HEK293 (cell line): ENCODE data around the gene GJA1.
"Not testable (repeated sequence)": the region's sequence is repeated elsewhere in the genome, so short reads cannot be mapped to it uniquely, and the experiment has no call there.

ENCODE experiments used
- CTCF ChIA-PET: fragments of 350-600 bp; formaldehyde crosslinking; extraction: SDS; loops from one replicate; lab custom pipeline; 2021; ENCODE audit warnings: antibody characterized with exemption; lab: Yijun Ruan, JAX
- POLR2A ChIA-PET: fragments of 300-600 bp; formaldehyde crosslinking; extraction: SDS; loops from one replicate; lab custom pipeline; 2020; ENCODE audit warnings: antibody characterized with exemption, inconsistent platforms; lab: Yijun Ruan, JAX
- H3K27ac ChIP-seq: fragments of 200-500 bp; sonication (Bioruptor generic); 2 replicates; pipeline ENCODE4 v1.5.1; 2014; ENCODE audit warnings: low read depth, low read length, control low read depth, inconsistent platforms; ENCODE audit errors: extremely low read depth
- H3K36me3 ChIP-seq, 2 experiments: fragments of 200-500 bp in 1 of 2; sonication (Bioruptor generic) in 1 of 2; 1 replicate in 1 of 2; 2 replicates in 1 of 2; pipeline ENCODE4 v1.5.1; 2014 to 2017; ENCODE audit warnings: inconsistent platforms in 2 of 2, low read length in 2 of 2; ENCODE audit not compliant: control insufficient read depth in 2 of 2, insufficient read depth in 1 of 2
- H3K4me1 ChIP-seq: fragments of 200-500 bp; sonication (Bioruptor generic); 2 replicates; pipeline ENCODE4 v1.5.1; 2014; ENCODE audit warnings: mild to moderate bottlenecking, low read length, inconsistent platforms; ENCODE audit not compliant: control insufficient read depth, insufficient read depth
- H3K4me3 ChIP-seq: 2 replicates; pipeline ENCODE4 v1.5.1; 2011; ENCODE audit warnings: low read depth, mild to moderate bottlenecking, control low read depth, low read length, moderate library complexity
- H3K9me3 ChIP-seq: fragments of 200-500 bp; sonication (Bioruptor generic); 2 replicates; pipeline ENCODE4 v1.5.1; 2014; ENCODE audit warnings: low read depth, low read length, inconsistent platforms; ENCODE audit not compliant: control insufficient read depth, insufficient read depth
- EGR2 ChIP-seq: fragments of 450-650 bp; formaldehyde crosslinking; IDR thresholded peaks from 2 replicates; pipeline ENCODE4 v1.5.1; 2016; ENCODE audit warnings: low read depth, missing biosample characterization, missing genetic modification characterization
- GLIS2 ChIP-seq: fragments of 450-650 bp; formaldehyde crosslinking; IDR thresholded peaks from 2 replicates; pipeline ENCODE4 v1.5.1; 2016; ENCODE audit warnings: missing biosample characterization, missing genetic modification characterization
- PRDM6 ChIP-seq: fragments of 450-650 bp; formaldehyde crosslinking; IDR thresholded peaks from 2 replicates; pipeline ENCODE4 v1.5.1; 2017; ENCODE audit warnings: missing biosample characterization, missing genetic modification characterization
- SP3 ChIP-seq: fragments of 450-650 bp; formaldehyde crosslinking; IDR thresholded peaks from 2 replicates; pipeline ENCODE4 v1.5.1; 2016; ENCODE audit warnings: missing biosample characterization, missing genetic modification characterization
- ZBTB1 ChIP-seq: fragments of 450-650 bp; formaldehyde crosslinking; IDR thresholded peaks from 2 replicates; pipeline ENCODE4 v1.5.1; 2016; ENCODE audit warnings: missing biosample characterization, missing genetic modification characterization
- ZBTB17 ChIP-seq: fragments of 450-650 bp; formaldehyde crosslinking; IDR thresholded peaks from 2 replicates; pipeline ENCODE4 v1.5.1; 2016; ENCODE audit warnings: missing biosample characterization, missing genetic modification characterization
- ZBTB21 ChIP-seq: fragments of 450-650 bp; formaldehyde crosslinking; IDR thresholded peaks from 2 replicates; pipeline ENCODE4 v1.5.1; 2017; ENCODE audit warnings: missing biosample characterization, missing genetic modification characterization
- ZFHX2 ChIP-seq: fragments of 450-650 bp; formaldehyde crosslinking; conservative IDR thresholded peaks from 2 replicates; pipeline ENCODE4 v1.5.1; 2016; ENCODE audit warnings: missing biosample characterization, missing genetic modification characterization
- ZNF214 ChIP-seq: fragments of 450-650 bp; formaldehyde crosslinking; IDR thresholded peaks from 2 replicates; pipeline ENCODE4 v1.5.1; 2017; ENCODE audit warnings: missing biosample characterization, mild to moderate bottlenecking, missing genetic modification characterization, borderline replicate concordance
- ZNF266 ChIP-seq: fragments of 450-650 bp; formaldehyde crosslinking; IDR thresholded peaks from 2 replicates; pipeline ENCODE4 v1.5.1; 2016; ENCODE audit warnings: missing biosample characterization, missing genetic modification characterization, low read depth
- ZNF404 ChIP-seq: fragments of 450-650 bp; formaldehyde crosslinking; IDR thresholded peaks from 2 replicates; pipeline ENCODE4 v1.5.1; 2017; ENCODE audit warnings: missing biosample characterization, missing genetic modification characterization
- ZNF416 ChIP-seq: fragments of 450-650 bp; formaldehyde crosslinking; IDR thresholded peaks from 2 replicates; pipeline ENCODE4 v1.5.1; 2016; ENCODE audit warnings: missing biosample characterization, missing genetic modification characterization
- ZNF555 ChIP-seq: fragments of 450-650 bp; formaldehyde crosslinking; conservative IDR thresholded peaks from 2 replicates; pipeline ENCODE4 v1.5.1; 2017; ENCODE audit warnings: missing biosample characterization, mild to moderate bottlenecking, missing genetic modification characterization, inconsistent platforms
- ZNF596 ChIP-seq: fragments of 450-650 bp; IDR thresholded peaks from 2 replicates; pipeline ENCODE4 v1.5.0; 2018; ENCODE audit warnings: missing biosample characterization, mild to moderate bottlenecking, missing genetic modification characterization, moderate library complexity
- ZNF629 ChIP-seq: fragments of 450-650 bp; formaldehyde crosslinking; IDR thresholded peaks from 2 replicates; pipeline ENCODE4 v1.5.1; 2017; ENCODE audit warnings: missing biosample characterization, missing genetic modification characterization
- TF ChIP-seq, protein P1 (sequence below): fragments of 450-650 bp; formaldehyde crosslinking; conservative IDR thresholded peaks from 2 replicates; pipeline ENCODE4 v1.5.1; 2016; ENCODE audit warnings: low read depth, missing biosample characterization, missing genetic modification characterization

The GJA1 gene

GRCh38 chr6:121442576-121442975 lies 7.1 kb downstream of the GJA1 start:
- peaks cover 3% of the 10 kb centered on the region; the same call in 1 of the 2 replicates for H3K4me1 ChIP-seq
- no peaks in the 10 kb centered on the region for H3K9me3 ChIP-seq
- H3K4me3 ChIP-seq, result no peak overlapping the region
- ChIA-PET POLR2A (no interaction called here), CTCF (interaction anchor here (1.0 kb wide), 1 partner anchor 56 kb away, joined by 3 read pairs; no protein-coding TSS in a partner anchor)
- H3K36me3 ChIP-seq, result peaks cover 0 to 14% of the 10 kb centered on the region in 2 experiments; a peak in 2 of 3 replicates
- TF ChIP-seq, protein P1, sequence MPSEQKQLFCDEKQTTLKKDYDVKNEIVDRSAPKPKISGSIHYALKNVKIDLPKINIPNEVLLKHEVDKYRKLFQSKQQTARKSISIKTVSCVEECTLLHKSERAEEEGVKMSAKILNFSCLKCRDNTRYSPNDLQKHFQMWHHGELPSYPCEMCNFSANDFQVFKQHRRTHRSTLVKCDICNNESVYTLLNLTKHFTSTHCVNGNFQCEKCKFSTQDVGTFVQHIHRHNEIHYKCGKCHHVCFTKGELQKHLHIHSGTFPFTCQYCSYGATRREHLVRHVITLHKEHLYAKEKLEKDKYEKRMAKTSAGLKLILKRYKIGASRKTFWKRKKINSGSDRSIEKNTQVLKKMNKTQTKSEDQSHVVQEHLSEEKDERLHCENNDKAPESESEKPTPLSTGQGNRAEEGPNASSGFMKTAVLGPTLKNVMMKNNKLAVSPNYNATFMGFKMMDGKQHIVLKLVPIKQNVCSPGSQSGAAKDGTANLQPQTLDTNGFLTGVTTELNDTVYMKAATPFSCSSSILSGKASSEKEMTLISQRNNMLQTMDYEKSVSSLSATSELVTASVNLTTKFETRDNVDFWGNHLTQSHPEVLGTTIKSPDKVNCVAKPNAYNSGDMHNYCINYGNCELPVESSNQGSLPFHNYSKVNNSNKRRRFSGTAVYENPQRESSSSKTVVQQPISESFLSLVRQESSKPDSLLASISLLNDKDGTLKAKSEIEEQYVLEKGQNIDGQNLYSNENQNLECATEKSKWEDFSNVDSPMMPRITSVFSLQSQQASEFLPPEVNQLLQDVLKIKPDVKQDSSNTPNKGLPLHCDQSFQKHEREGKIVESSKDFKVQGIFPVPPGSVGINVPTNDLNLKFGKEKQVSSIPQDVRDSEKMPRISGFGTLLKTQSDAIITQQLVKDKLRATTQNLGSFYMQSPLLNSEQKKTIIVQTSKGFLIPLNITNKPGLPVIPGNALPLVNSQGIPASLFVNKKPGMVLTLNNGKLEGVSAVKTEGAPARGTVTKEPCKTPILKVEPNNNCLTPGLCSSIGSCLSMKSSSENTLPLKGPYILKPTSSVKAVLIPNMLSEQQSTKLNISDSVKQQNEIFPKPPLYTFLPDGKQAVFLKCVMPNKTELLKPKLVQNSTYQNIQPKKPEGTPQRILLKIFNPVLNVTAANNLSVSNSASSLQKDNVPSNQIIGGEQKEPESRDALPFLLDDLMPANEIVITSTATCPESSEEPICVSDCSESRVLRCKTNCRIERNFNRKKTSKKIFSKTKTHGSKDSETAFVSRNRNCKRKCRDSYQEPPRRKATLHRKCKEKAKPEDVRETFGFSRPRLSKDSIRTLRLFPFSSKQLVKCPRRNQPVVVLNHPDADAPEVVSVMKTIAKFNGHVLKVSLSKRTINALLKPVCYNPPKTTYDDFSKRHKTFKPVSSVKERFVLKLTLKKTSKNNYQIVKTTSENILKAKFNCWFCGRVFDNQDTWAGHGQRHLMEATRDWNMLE (tag by site-specific recombination), result no peak
- TF ChIP-seq ZNF214 (tag by site-specific recombination) (no peak), ZNF266 (no peak), PRDM6 (tag by site-specific recombination) (no peak), SP3 (tag by site-specific recombination) (no peak), GLIS2 (tag by site-specific recombination) (no peak), ZNF596 (tag by site-specific recombination) (no peak), ZNF555 (tag by site-specific recombination) (no peak), ZNF416 (no peak), ZBTB1 (tag by site-specific recombination) (no peak), ZBTB17 (no peak), ZNF404 (no peak)
- TF ChIP-seq, all 188 proteins: peak for 0
- H3K27ac ChIP-seq, result no peak overlapping the region

- Histone ChIP-seq H3K9me3 (no peaks in the 10 kb centered on the region), H3K36me3 (peaks cover 0 to 24% of the 10 kb centered on the region in 2 experiments; a peak in 2 of 3 replicates), H3K27ac (no peak overlapping the region), H3K4me3 (no peak overlapping the region), H3K4me1 (no peaks in the 10 kb centered on the region)
- TF ChIP-seq ZNF629 (tag by site-specific recombination) (no peak), ZFHX2 (0 out of 2 replicates have a peak, but pooled peaks have one; percentile 22), ZBTB21 (tag by site-specific recombination) (no peak), EGR2 (tag by site-specific recombination) (peak; percentile 42; the same call in 1 of the 2 replicates)
- CTCF ChIA-PET, result interaction anchor here (0.7 to 1.1 kb wide), 3 partner anchors 139 to 359 kb away, joined by 3 read pairs; no protein-coding TSS in a partner anchor
- POLR2A ChIA-PET, result no interaction called here
Measured at GRCh38 chr6:121443971-121444541, 8.6 kb downstream of the GJA1 start.

DNA sequence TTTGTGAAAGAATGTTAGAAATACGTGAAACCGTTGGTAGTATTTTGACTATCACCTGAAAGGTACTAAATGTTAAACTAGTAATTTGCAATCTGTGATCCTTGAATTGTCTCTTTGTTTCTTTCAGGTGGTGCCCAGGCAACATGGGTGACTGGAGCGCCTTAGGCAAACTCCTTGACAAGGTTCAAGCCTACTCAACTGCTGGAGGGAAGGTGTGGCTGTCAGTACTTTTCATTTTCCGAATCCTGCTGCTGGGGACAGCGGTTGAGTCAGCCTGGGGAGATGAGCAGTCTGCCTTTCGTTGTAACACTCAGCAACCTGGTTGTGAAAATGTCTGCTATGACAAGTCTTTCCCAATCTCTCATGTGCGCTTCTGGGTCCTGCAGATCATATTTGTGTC lies 11.3 kb downstream of the GJA1 start:
- peaks cover 0 to 31% of the 10 kb centered on the region in 2 experiments; a peak in 2 of 3 replicates for H3K36me3 ChIP-seq
- POLR2A ChIA-PET, result not testable (repeated sequence)

GRCh38 chr6:121447746-121448145 lies 12.3 kb downstream of the GJA1 start:
- CTCF ChIA-PET, H3K4me3 ChIP-seq, H3K4me1 ChIP-seq, H3K9me3 ChIP-seq, H3K27ac ChIP-seq, POLR2A ChIA-PET: not testable (repeated sequence)
- peaks cover 0 to 31% of the 10 kb centered on the region in 2 experiments; a peak in 2 of 3 replicates for H3K36me3 ChIP-seq

More for the DNA sequence above, 11.3 kb downstream of the GJA1 start:
- CTCF ChIA-PET, H3K4me1 ChIP-seq, H3K4me3 ChIP-seq, H3K9me3 ChIP-seq, H3K27ac ChIP-seq: not testable (repeated sequence)

DNA sequence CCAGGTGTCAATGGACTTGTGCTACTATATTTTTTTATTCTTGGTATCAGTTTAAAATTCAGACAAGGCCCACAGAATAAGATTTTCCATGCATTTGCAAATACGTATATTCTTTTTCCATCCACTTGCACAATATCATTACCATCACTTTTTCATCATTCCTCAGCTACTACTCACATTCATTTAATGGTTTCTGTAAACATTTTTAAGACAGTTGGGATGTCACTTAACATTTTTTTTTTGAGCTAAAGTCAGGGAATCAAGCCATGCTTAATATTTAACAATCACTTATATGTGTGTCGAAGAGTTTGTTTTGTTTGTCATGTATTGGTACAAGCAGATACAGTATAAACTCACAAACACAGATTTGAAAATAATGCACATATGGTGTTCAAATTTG lies 13.1 kb downstream of the GJA1 start:
- H3K4me3 ChIP-seq, CTCF ChIA-PET, H3K4me1 ChIP-seq, H3K9me3 ChIP-seq, POLR2A ChIA-PET, H3K27ac ChIP-seq: not testable (repeated sequence)
- H3K36me3 ChIP-seq, result peaks cover 0 to 31% of the 10 kb centered on the region in 2 experiments; a peak in 2 of 3 replicates
